Endothelial cell (in vitro differentiated cells): ENCODE measurements around the gene FGF1. TPM values are rescaled to one million over a fixed set of nuclear protein-coding genes. Genes with fewer than 3 reads are reported as not detected.

Experiments
- DNase-seq: peaks from one replicate; pipeline ENCODE4 v3.0.0; 2021; ENCODE audit warnings: low spot score
- H3K27ac Mint-ChIP-seq: one replicate; pipeline ENCODE4 v1.8.0; 2021; ENCODE audit warnings: mixed read lengths, inconsistent platforms; ENCODE audit not compliant: unreplicated experiment
- H3K27me3 Mint-ChIP-seq: one replicate; pipeline ENCODE4 v1.8.0; 2021; ENCODE audit warnings: mild to moderate bottlenecking, moderate library complexity, mixed read lengths, inconsistent platforms; ENCODE audit not compliant: unreplicated experiment
- H3K36me3 Mint-ChIP-seq: one replicate; pipeline ENCODE4 v1.8.0; 2021; ENCODE audit warnings: mild to moderate bottlenecking, low read depth, mixed read lengths, inconsistent platforms; ENCODE audit not compliant: unreplicated experiment
- H3K4me1 Mint-ChIP-seq: one replicate; pipeline ENCODE4 v1.8.0; 2021; ENCODE audit warnings: mild to moderate bottlenecking, mixed read lengths, inconsistent platforms; ENCODE audit not compliant: unreplicated experiment
- H3K4me3 Mint-ChIP-seq: one replicate; pipeline ENCODE4 v1.8.0; 2021; ENCODE audit warnings: mild to moderate bottlenecking, mixed read lengths, inconsistent platforms; ENCODE audit not compliant: unreplicated experiment
- H3K9me3 Mint-ChIP-seq: one replicate; pipeline ENCODE4 v1.8.0; 2021; ENCODE audit warnings: mixed read lengths, inconsistent platforms; ENCODE audit not compliant: unreplicated experiment
- total RNA-seq: library from RNA; stranded (reverse); fragmentation: NEBNext Ultra II Directional; extraction: Animal tissue kit (Norgen Biotek cat#: 25700); gene quantifications from one replicate; pipeline ENCODE4 v1.2.1, GENCODE V29; 2021; ENCODE audit not compliant: unreplicated experiment
- TF ChIP-seq, protein P1 (sequence below): fragments of 200-600 bp; sonication (generic); IDR thresholded peaks from one replicate; pipeline ENCODE4 v1.5.0; 2021; ENCODE audit warnings: antibody characterized with exemption; ENCODE audit not compliant: unreplicated experiment

FGF1 gene
- total RNA-seq, 1 donor from 2014 or later = 0.13 TPM

GRCh38 chr5:142584891-142585290 lies 101.0 kb downstream of the FGF1 start:
- Mint-ChIP-seq H3K4me1 (peaks cover 19% of the 10 kb centered on the region), H3K36me3 (no peaks in the 10 kb centered on the region), H3K27ac (no peak overlapping the region), H3K9me3 (no peaks in the 10 kb centered on the region), H3K27me3 (peaks cover 5% of the 10 kb centered on the region), H3K4me3 (no peak overlapping the region)
- DNase-seq = no peak
- TF ChIP-seq, protein P1, sequence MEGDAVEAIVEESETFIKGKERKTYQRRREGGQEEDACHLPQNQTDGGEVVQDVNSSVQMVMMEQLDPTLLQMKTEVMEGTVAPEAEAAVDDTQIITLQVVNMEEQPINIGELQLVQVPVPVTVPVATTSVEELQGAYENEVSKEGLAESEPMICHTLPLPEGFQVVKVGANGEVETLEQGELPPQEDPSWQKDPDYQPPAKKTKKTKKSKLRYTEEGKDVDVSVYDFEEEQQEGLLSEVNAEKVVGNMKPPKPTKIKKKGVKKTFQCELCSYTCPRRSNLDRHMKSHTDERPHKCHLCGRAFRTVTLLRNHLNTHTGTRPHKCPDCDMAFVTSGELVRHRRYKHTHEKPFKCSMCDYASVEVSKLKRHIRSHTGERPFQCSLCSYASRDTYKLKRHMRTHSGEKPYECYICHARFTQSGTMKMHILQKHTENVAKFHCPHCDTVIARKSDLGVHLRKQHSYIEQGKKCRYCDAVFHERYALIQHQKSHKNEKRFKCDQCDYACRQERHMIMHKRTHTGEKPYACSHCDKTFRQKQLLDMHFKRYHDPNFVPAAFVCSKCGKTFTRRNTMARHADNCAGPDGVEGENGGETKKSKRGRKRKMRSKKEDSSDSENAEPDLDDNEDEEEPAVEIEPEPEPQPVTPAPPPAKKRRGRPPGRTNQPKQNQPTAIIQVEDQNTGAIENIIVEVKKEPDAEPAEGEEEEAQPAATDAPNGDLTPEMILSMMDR = no peak

GRCh38 chr5:142578161-142578830 lies 107.6 kb downstream of the FGF1 start:
- DNase-seq = no peak
- Mint-ChIP-seq H3K4me3 (no peak overlapping the region), H3K27me3 (no peaks in the 10 kb centered on the region), H3K4me1 (peaks cover 4% of the 10 kb centered on the region), H3K9me3 (no peaks in the 10 kb centered on the region), H3K36me3 (no peaks in the 10 kb centered on the region), H3K27ac (no peak overlapping the region)
- TF ChIP-seq, protein P1 = no peak

GRCh38 chr5:142576804-142577203 lies 109.1 kb downstream of the FGF1 start:
- H3K27ac Mint-ChIP-seq = no peak overlapping the region
- no peaks in the 10 kb centered on the region for H3K36me3 Mint-ChIP-seq

DNA sequence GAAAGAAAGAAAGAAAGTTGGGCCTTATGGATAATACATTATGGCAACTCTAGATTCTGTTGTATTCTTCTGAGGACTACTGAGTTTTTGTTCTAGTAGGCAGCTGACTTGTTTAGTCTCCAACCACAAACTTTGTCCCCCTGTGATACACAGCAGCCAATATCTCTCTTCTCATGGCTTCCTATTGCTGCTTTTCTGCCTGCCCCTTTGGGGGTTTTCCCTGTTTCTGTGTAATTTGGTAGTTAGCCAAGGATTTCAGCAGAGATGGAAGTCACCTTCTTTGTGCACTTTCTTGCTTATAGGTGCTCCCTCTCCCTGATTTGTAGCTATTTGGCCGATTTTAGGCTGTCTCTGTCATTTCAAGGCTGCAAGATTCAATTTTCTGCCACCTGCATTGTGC lies 109.6 kb downstream of the FGF1 start:
- Mint-ChIP-seq H3K4me3 (no peak overlapping the region), H3K9me3 (no peaks in the 10 kb centered on the region), H3K36me3 (no peaks in the 10 kb centered on the region), H3K4me1 (peaks cover 3% of the 10 kb centered on the region), H3K27ac (no peak overlapping the region), H3K27me3 (no peaks in the 10 kb centered on the region)
- DNase-seq = no peak
- TF ChIP-seq, protein P1 = no peak

More at GRCh38 chr5:142576804-142577203, 109.1 kb downstream of the FGF1 start:
- no peaks in the 10 kb centered on the region for H3K27me3 Mint-ChIP-seq
- no peak overlapping the region for H3K4me3 Mint-ChIP-seq
- TF ChIP-seq, protein P1 = no peak
- H3K9me3 Mint-ChIP-seq = no peaks in the 10 kb centered on the region
- H3K4me1 Mint-ChIP-seq = peaks cover 6% of the 10 kb centered on the region
- DNase-seq = no peak

GRCh38 chr5:142572006-142572405 lies 113.9 kb downstream of the FGF1 start:
- Mint-ChIP-seq H3K9me3 (no peaks in the 10 kb centered on the region), H3K4me3 (no peak overlapping the region), H3K27ac (no peak overlapping the region), H3K27me3 (no peaks in the 10 kb centered on the region), H3K4me1 (peaks cover 7% of the 10 kb centered on the region), H3K36me3 (no peaks in the 10 kb centered on the region)
- DNase-seq = no peak
- TF ChIP-seq, protein P1 = no peak
